HepG2 (cell line): Measurements from ENCODE around the gene SH2D7. TPM values are rescaled to one million over a fixed set of nuclear protein-coding genes. Genes with fewer than 3 reads are reported as not detected.

Experiments used
- ATAC-seq: fragments of 200-7000 bp; cut with Tn5 transposase; 3 replicates; pipeline ENCODE4 v1.9.1; 2020; ENCODE audit warnings: mild to moderate bottlenecking, moderate library complexity
- BruUV-seq: library from RNA; stranded (reverse); fragments of 400-500 nt; replicated peaks from 2 replicates; lab custom pipeline; 2021; lab: Mats Ljungman, UMichigan
- CTCF ChIA-PET: fragments of 300-600 bp; formaldehyde crosslinking; extraction: SDS; loops from one replicate; lab custom pipeline; 2021; ENCODE audit warnings: low total read pairs, inconsistent platforms, low intra/inter-chr PET ratio; lab: Yijun Ruan, JAX
- POLR2A ChIA-PET: fragments of 350-600 bp; sonication (Branson Sonifier 250); formaldehyde crosslinking; loops from one replicate; lab custom pipeline; 2020; ENCODE audit warnings: antibody characterized with exemption, inconsistent platforms; lab: Yijun Ruan, JAX
- DNase-seq: peaks from one replicate; pipeline ENCODE4 v3.0.0-alpha.2; 2015; ENCODE audit warnings: low spot score
- FAIRE-seq: peaks from 3 replicates; lab custom pipeline; 2011; peaks lifted over from hg19 to GRCh38; lab: Jason Lieb, UNC
- H2AFZ ChIP-seq: one replicate; pipeline ENCODE4 v1.6.1; 2011; ENCODE audit warnings: low read length, inconsistent platforms
- H3K27ac ChIP-seq: fragments of 300-600 bp; 3 replicates; pipeline ENCODE4 v1.8.0; 2011; ENCODE audit warnings: mixed run types, mild to moderate bottlenecking, mixed read lengths, low read length, inconsistent platforms; ENCODE audit not compliant: insufficient read depth; ENCODE audit errors: extremely low read length
- H3K27me3 ChIP-seq, 2 experiments: fragments of 200-600 bp in 1 of 2; 2 replicates in 1 of 2; 3 replicates in 1 of 2; pipeline versions ENCODE4 v1.6.0 to v1.8.0; 2011; ENCODE audit warnings: low read length in 2 of 2, mild to moderate bottlenecking in 2 of 2, moderate library complexity in 2 of 2, inconsistent platforms in 1 of 2; ENCODE audit not compliant: insufficient read depth in 2 of 2, control insufficient read depth in 1 of 2
- H3K36me3 ChIP-seq, 2 experiments: fragments of 200-600 bp in 1 of 2; replicated peaks in 1 of 2; 2 replicates in 1 of 2; 3 replicates in 1 of 2; pipeline versions ENCODE4 v1.5.1 to v1.8.0; 2011; ENCODE audit warnings: low read length in 2 of 2, inconsistent platforms in 1 of 2; ENCODE audit not compliant: insufficient read depth in 2 of 2, control insufficient read depth in 1 of 2
- H3K4me1 ChIP-seq: 2 replicates; pipeline ENCODE4 v1.5.1; 2012; ENCODE audit warnings: low read length, inconsistent platforms; ENCODE audit not compliant: insufficient read depth
- H3K4me2 ChIP-seq: 2 replicates; pipeline ENCODE4 v1.6.0; 2011; ENCODE audit warnings: low read depth, low read length, inconsistent platforms
- H3K4me3 ChIP-seq, 3 experiments: fragments of 200-600 bp in 1 of 3; sonication (generic), shearing (Covaris generic) in 1 of 3; replicated peaks in 1 of 3; 2 replicates each; pipeline ENCODE4 v1.5.1; 2011 to 2016; ENCODE audit warnings: low read length in 3 of 3, inconsistent platforms in 2 of 3, low read depth in 2 of 3, mild to moderate bottlenecking in 2 of 3, control low read depth in 1 of 3, mixed read lengths in 1 of 3; ENCODE audit not compliant: insufficient read depth in 1 of 3
- H3K79me2 ChIP-seq: one replicate; pipeline ENCODE4 v1.6.1; 2011; ENCODE audit warnings: low read length, inconsistent platforms; ENCODE audit not compliant: insufficient read depth
- H3K9ac ChIP-seq: 2 replicates; pipeline ENCODE4 v1.6.0; 2011; ENCODE audit warnings: mild to moderate bottlenecking, low read depth, low read length, inconsistent platforms; ENCODE audit not compliant: insufficient read depth
- H3K9me3 ChIP-seq: 2 replicates; pipeline ENCODE4 v1.5.1; 2012; ENCODE audit warnings: mild to moderate bottlenecking, low read length
- H4K20me1 ChIP-seq: 2 replicates; pipeline ENCODE4 v1.6.0; 2011; ENCODE audit warnings: inconsistent platforms, mild to moderate bottlenecking, low read length, moderate library complexity; ENCODE audit not compliant: insufficient read depth
- GATAD1 ChIP-seq: IDR thresholded peaks from 2 replicates; pipeline ENCODE4 v1.6.1; 2016; ENCODE audit warnings: missing genetic modification reagents, missing compliant biosample characterization
- MLLT10 ChIP-seq: sonication (generic); formaldehyde crosslinking; IDR thresholded peaks from 2 replicates; pipeline ENCODE4 v1.4.0; 2020; ENCODE audit warnings: missing genetic modification reagents
- RARA ChIP-seq: IDR thresholded peaks from 2 replicates; pipeline ENCODE4 v1.6.1; 2016; ENCODE audit warnings: missing genetic modification reagents, missing compliant biosample characterization
- TEAD3 ChIP-seq: optimal IDR thresholded peaks from 2 replicates; pipeline ENCODE3; 2016; ENCODE audit warnings: borderline replicate concordance
- ZBTB42 ChIP-seq: sonication (generic); formaldehyde crosslinking; IDR thresholded peaks from 2 replicates; pipeline ENCODE4 v1.5.0; 2020; ENCODE audit warnings: mild to moderate bottlenecking, missing genetic modification reagents
- ZSCAN20 ChIP-seq: sonication (generic); formaldehyde crosslinking; IDR thresholded peaks from 2 replicates; pipeline ENCODE4 v1.4.0; 2020; ENCODE audit warnings: missing genetic modification reagents, mild to moderate bottlenecking, borderline replicate concordance
- WGBS: methylation state at CpG from one replicate; pipeline ENCODE4 v1.1.6; 2017; ENCODE audit warnings: low lambda C conversion rate; 5-methylcytosine and 5-hydroxymethylcytosine counted together
- in situ Hi-C: cut with HindIII; loops from 2 replicates; pipeline ENCODE4 v1.10.0; 2017; ENCODE audit warnings: low pct_unique_long_range_greater_than_20kb; ENCODE audit not compliant: extremely low pct_ligation_motif_present
- intact Hi-C: fragments of 100-400 bp; cut with micrococcal nuclease; formaldehyde crosslinking; loops from one replicate; pipeline ENCODE4 v1.10.0; 2022; ENCODE audit not compliant: unreplicated experiment
- polyA plus RNA-seq, 8 experiments: library from polyadenylated mRNA; depleted of rRNA in 3 of 8; stranded (reverse) in 7 of 8; unstranded in 1 of 8; fragments of >200 nt; fragmentation: Illumina TruSeq in 4 of 8; extraction: Trizol in 4 of 8; gene quantifications; 2 replicates each; pipeline versions ENCODE4 v1.2.1 to v1.2.3, GENCODE V29; 2011 to 2016; ENCODE audit warnings: low read depth in 4 of 8, missing spikeins in 1 of 8, mixed read lengths in 1 of 8; ENCODE audit not compliant: insufficient read depth in 1 of 8
- total RNA-seq, 5 experiments: library from RNA; depleted of rRNA; stranded (reverse); fragments of >200 nt; fragmentation: Illumina TruSeq; extraction: Trizol; gene quantifications; 2 replicates each; pipeline ENCODE4 v1.2.3, GENCODE V29; 2016; ENCODE audit warnings: low read depth in 1 of 5
- TF ChIP-seq, protein P1 (sequence below), 2 experiments: IDR thresholded peaks; 2 replicates each; pipeline ENCODE4 v1.6.1; 2011 to 2012; ENCODE audit warnings: low read length in 2 of 2, borderline replicate concordance in 1 of 2, low read depth in 1 of 2, mild to moderate bottlenecking in 1 of 2, moderate library complexity in 1 of 2
- TF ChIP-seq, protein P2 (sequence below): sonication (generic); formaldehyde crosslinking; conservative IDR thresholded peaks from 2 replicates; pipeline ENCODE4 v1.4.0; 2020; ENCODE audit warnings: mild to moderate bottlenecking, missing genetic modification reagents, moderate library complexity

SH2D7 gene
- total and polyA plus RNA-seq, 2 of the 13 experiments (the other 11 are each of a cell fraction or from before 2014, with no cell fraction given): not detected

DNA sequence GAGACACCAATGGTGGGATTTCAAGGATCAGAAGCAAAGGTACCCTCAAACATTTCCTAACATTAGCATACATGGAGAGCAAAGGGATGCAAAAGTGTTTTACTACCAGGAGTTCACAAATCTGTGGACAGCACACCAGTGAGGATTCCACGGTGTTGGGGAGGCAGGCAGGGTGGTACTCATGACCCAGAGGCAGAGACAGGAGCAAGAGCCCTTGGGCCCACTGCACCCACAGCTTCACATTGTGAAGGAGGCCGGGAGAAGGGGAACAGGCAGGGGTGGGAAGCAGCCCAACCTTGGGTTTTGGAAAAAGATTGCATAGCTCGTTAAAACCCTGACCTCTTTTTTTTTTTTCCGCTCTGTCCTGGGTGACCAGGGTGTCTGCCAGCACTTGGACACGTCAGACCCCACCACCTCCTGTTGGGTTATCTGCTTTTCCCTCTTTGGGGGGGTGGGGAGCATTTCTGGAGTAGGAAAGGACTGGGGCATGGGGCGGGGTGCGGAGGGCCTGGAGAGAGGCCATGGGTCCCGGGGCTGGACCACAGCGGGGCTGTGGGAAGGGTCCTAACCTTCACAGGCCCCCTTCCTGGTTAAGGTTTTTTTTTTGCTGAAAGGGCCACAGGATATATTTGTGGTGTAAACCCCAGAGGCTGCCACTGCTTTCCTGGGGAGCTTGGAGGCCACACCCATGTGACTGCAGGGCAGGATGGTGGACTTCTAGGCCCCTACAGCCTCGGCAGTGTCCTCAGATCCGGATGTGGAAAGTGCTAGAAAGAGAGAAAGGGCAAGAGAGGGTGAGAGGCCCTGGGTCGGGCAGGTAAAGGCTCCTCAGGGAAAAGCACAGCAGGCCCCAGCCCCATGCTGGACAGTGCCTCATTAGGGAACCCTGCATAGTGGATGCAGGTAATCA, 12.5 kb downstream of the SH2D7 start (continued):
- TF ChIP-seq, protein P1, sequence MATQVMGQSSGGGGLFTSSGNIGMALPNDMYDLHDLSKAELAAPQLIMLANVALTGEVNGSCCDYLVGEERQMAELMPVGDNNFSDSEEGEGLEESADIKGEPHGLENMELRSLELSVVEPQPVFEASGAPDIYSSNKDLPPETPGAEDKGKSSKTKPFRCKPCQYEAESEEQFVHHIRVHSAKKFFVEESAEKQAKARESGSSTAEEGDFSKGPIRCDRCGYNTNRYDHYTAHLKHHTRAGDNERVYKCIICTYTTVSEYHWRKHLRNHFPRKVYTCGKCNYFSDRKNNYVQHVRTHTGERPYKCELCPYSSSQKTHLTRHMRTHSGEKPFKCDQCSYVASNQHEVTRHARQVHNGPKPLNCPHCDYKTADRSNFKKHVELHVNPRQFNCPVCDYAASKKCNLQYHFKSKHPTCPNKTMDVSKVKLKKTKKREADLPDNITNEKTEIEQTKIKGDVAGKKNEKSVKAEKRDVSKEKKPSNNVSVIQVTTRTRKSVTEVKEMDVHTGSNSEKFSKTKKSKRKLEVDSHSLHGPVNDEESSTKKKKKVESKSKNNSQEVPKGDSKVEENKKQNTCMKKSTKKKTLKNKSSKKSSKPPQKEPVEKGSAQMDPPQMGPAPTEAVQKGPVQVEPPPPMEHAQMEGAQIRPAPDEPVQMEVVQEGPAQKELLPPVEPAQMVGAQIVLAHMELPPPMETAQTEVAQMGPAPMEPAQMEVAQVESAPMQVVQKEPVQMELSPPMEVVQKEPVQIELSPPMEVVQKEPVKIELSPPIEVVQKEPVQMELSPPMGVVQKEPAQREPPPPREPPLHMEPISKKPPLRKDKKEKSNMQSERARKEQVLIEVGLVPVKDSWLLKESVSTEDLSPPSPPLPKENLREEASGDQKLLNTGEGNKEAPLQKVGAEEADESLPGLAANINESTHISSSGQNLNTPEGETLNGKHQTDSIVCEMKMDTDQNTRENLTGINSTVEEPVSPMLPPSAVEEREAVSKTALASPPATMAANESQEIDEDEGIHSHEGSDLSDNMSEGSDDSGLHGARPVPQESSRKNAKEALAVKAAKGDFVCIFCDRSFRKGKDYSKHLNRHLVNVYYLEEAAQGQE (IDR thresholded peaks at IDR 0.05; ENCODE audit: borderline replicate concordance in 1 of 2, low read depth in 1 of 2, low read length in 2 of 2): peak in 1 of 2 experiments; percentile 26; a peak in 1 of 4 replicates
- no peak for TF ChIP-seq GATAD1
- TF ChIP-seq, all 625 proteins: peak for 2

DNA sequence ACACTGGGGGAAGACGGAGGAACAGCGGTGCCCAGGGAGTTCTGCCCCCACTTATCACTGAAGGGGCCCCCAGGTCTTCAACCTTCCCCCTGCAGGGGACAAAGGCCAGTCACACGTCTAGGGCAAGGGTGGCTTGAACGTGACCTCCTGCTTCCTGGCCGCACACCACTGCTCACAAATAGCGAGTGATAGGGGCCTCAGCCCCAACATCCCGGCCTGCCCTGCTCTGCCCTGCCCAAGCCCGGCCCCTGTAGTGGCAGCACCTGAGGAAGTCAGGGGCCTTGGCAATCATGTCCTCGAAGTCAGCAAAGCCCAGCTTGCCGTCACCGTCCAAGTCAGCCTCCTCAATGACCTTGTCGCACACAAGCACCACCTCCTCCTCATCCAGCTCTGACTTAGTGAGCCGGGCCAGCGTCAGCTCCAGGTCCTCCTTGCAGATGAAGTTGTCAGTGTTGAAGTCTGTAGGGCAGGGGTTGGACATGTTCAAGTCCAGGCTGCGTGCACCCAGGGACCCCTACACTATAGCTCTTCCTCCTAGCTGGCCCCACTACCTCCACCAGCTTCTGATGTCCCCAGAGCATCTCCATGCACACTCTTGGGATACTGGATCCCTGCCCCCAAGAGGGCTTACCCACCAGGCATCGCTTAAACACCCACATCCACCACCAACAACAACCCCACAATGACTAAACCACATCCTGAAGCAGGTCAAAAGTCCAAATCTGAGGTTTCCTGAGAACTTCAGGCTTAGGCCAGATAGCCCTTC, 13.3 kb downstream of the SH2D7 start:
- in situ Hi-C loops: loop anchor here (5.0 kb wide), 1 partner anchor 103 kb away; no protein-coding TSS in a partner anchor
- BruUV-seq: no TSS peak
- no peaks in the 10 kb centered on the region for H3K79me2 ChIP-seq
- WGBS: 14% methylated on average over 10 of the region's 16 CpGs
- H2AFZ ChIP-seq: no peak overlapping the region
- FAIRE-seq (no peak), DNase-seq (peak; percentile 35), ATAC-seq (peak; percentile 6; the same call in 1 of the 3 replicates)
- H3K9ac ChIP-seq: no peak overlapping the region
- no peaks in the 10 kb centered on the region for H3K9me3 ChIP-seq
- no peaks in the 10 kb centered on the region for H3K36me3 ChIP-seq
- POLR2A ChIA-PET: no interaction called here
- H3K4me1 ChIP-seq: peaks cover 31% of the 10 kb centered on the region
- CTCF ChIA-PET: no interaction called here
- H3K4me3 ChIP-seq: peak overlapping the region in 1 of 3 experiments; percentile 26; a peak in 2 of 6 replicates
- H3K27me3 ChIP-seq: peaks cover 0 to 4% of the 10 kb centered on the region in 2 experiments; a peak in 2 of 5 replicates
- H3K4me2 ChIP-seq: peak overlapping the region; percentile 61
- H3K27ac ChIP-seq: no peak overlapping the region
- no peaks in the 10 kb centered on the region for H4K20me1 ChIP-seq
- intact Hi-C loops: no loop called here
- TF ChIP-seq MLLT10 (no peak), ZBTB42 (CRISPR knock-in tag) (no peak), RARA (CRISPR knock-in tag) (0 out of 2 replicates have a peak, but pooled peaks have one; percentile 10), TEAD3 (CRISPR knock-in tag) (no peak), ZSCAN20 (CRISPR knock-in tag) (no peak)
- TF ChIP-seq, protein P2, sequence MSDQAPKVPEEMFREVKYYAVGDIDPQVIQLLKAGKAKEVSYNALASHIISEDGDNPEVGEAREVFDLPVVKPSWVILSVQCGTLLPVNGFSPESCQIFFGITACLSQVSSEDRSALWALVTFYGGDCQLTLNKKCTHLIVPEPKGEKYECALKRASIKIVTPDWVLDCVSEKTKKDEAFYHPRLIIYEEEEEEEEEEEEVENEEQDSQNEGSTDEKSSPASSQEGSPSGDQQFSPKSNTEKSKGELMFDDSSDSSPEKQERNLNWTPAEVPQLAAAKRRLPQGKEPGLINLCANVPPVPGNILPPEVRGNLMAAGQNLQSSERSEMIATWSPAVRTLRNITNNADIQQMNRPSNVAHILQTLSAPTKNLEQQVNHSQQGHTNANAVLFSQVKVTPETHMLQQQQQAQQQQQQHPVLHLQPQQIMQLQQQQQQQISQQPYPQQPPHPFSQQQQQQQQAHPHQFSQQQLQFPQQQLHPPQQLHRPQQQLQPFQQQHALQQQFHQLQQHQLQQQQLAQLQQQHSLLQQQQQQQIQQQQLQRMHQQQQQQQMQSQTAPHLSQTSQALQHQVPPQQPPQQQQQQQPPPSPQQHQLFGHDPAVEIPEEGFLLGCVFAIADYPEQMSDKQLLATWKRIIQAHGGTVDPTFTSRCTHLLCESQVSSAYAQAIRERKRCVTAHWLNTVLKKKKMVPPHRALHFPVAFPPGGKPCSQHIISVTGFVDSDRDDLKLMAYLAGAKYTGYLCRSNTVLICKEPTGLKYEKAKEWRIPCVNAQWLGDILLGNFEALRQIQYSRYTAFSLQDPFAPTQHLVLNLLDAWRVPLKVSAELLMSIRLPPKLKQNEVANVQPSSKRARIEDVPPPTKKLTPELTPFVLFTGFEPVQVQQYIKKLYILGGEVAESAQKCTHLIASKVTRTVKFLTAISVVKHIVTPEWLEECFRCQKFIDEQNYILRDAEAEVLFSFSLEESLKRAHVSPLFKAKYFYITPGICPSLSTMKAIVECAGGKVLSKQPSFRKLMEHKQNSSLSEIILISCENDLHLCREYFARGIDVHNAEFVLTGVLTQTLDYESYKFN (CRISPR knock-in tag): no peak
